Renal cortex interstitium (tissue), 3 donors: ENCODE measurements around the gene ISL2. TPM values are rescaled to one million over a fixed set of nuclear protein-coding genes. Genes with fewer than 3 reads are reported as not detected.

Source experiments
- polyA plus RNA-seq, 3 donors: library from polyadenylated mRNA; unstranded; fragments of 120-200 nt; gene quantifications; one replicate each; pipeline ENCODE4 v1.2.1, GENCODE V29; 2013; ENCODE audit not compliant: insufficient read length in 3 of 3

ISL2 gene
- polyA plus RNA-seq, 3 donors: 0.17 TPM; not detected in 2

Other genes starting within 250 kb of the ISL2 start
- 100 to 1,000 TPM; 153 to 173 (median 166) TPM for gene ETFA, start 25.3 kb upstream of the ISL2 start, polyA plus RNA-seq